HEK293T (cell line): Measurements from ENCODE around the gene THAP11.

Experiments
- CTCF ChIA-PET: fragments of 350-600 bp; formaldehyde crosslinking; extraction: SDS; loops from one replicate; lab custom pipeline; 2021; ENCODE audit warnings: antibody characterized with exemption, inconsistent platforms; lab: Yijun Ruan, JAX
- POLR2A ChIA-PET: fragments of 350-600 bp; formaldehyde crosslinking; extraction: SDS; loops from one replicate; lab custom pipeline; 2020; ENCODE audit warnings: antibody characterized with exemption, inconsistent platforms; lab: Yijun Ruan, JAX
- DNase-seq: peaks from one replicate; pipeline ENCODE4 v3.0.0; 2012; ENCODE audit warnings: mixed read lengths; ENCODE audit errors: extremely low spot score
- ARNT ChIP-seq: fragments of 450-650 bp; IDR thresholded peaks from 2 replicates; pipeline ENCODE4 v1.6.1; 2017; ENCODE audit warnings: mild to moderate bottlenecking
- BHLHE40 ChIP-seq: fragments of 450-650 bp; IDR thresholded peaks from 2 replicates; pipeline ENCODE4 v1.6.1; 2016; ENCODE audit warnings: mild to moderate bottlenecking, moderate library complexity, borderline replicate concordance
- CTBP1 ChIP-seq: fragments of 450-650 bp; IDR thresholded peaks from 2 replicates; pipeline ENCODE4 v1.6.1; 2016; ENCODE audit warnings: borderline replicate concordance
- ELF4 ChIP-seq: fragments of 450-650 bp; IDR thresholded peaks from 2 replicates; pipeline ENCODE4 v1.6.1; 2017; ENCODE audit warnings: antibody characterized with exemption
- FOXA1 ChIP-seq: fragments of 450-650 bp; IDR thresholded peaks from 2 replicates; pipeline ENCODE4 v1.6.1; 2016; ENCODE audit warnings: mild to moderate bottlenecking
- FOXK2 ChIP-seq: fragments of 450-650 bp; IDR thresholded peaks from 2 replicates; pipeline ENCODE4 v1.6.1; 2016; ENCODE audit warnings: mild to moderate bottlenecking
- FOXM1 ChIP-seq: fragments of 450-650 bp; IDR thresholded peaks from 2 replicates; pipeline ENCODE4 v1.6.1; 2017; ENCODE audit warnings: mild to moderate bottlenecking, borderline replicate concordance
- HDGF ChIP-seq: fragments of 450-650 bp; IDR thresholded peaks from 2 replicates; pipeline ENCODE4 v1.6.1; 2017; ENCODE audit warnings: antibody characterized with exemption, borderline replicate concordance
- L3MBTL2 ChIP-seq: fragments of 450-650 bp; conservative IDR thresholded peaks from 2 replicates; pipeline ENCODE4 v1.6.1; 2016; ENCODE audit warnings: mild to moderate bottlenecking
- LEF1 ChIP-seq: fragments of 450-650 bp; IDR thresholded peaks from 2 replicates; pipeline ENCODE4 v1.6.1; 2017; ENCODE audit warnings: mild to moderate bottlenecking, borderline replicate concordance
- NFRKB ChIP-seq: fragments of 450-650 bp; IDR thresholded peaks from 2 replicates; pipeline ENCODE4 v1.6.1; 2016; ENCODE audit warnings: mild to moderate bottlenecking, moderate library complexity
- SP1 ChIP-seq: fragments of 450-650 bp; IDR thresholded peaks from 2 replicates; pipeline ENCODE4 v1.6.1; 2017
- SUZ12 ChIP-seq: fragments of 450-650 bp; IDR thresholded peaks from 2 replicates; pipeline ENCODE4 v1.6.1; 2016; ENCODE audit warnings: mild to moderate bottlenecking
- TARDBP ChIP-seq: fragments of 450-650 bp; IDR thresholded peaks from 2 replicates; pipeline ENCODE4 v1.6.1; 2016
- ZNF384 ChIP-seq: fragments of 450-650 bp; IDR thresholded peaks from 2 replicates; pipeline ENCODE4 v1.6.1; 2016
- TF ChIP-seq, protein P1 (sequence below): fragments of 450-650 bp; IDR thresholded peaks from 2 replicates; pipeline ENCODE4 v1.6.1; 2016

THAP11 gene

DNA sequence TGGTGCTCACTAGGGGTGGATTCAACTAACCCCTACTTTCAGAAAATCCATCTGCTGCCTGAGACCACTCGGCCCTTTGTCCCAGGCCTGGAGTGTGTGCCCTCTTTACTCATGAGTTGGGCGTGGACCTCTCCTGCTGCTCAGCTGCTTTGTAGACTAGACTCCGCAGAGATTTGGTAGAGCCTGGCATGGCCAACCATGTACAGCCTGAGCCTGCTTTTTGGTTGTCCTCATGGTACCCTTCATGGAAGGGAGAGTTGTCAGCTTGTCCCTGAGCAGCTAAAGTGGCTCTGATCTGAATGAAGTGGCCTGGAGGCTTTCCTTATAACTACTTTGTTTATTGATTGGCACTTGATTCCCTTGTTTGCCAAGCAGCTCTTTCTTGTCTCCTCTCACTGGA lies 32.3 kb downstream of the THAP11 start:
- DNase-seq: no peak
- TF ChIP-seq FOXM1: no peak
- ChIA-PET POLR2A (interaction anchor here (1.6 kb wide), 1 partner anchor 30 kb away, joined by 5 read pairs; no protein-coding TSS in a partner anchor), CTCF (interaction anchor here (1.0 kb wide), 1 partner anchor 10 kb away, joined by 4 read pairs; the partner anchor contains the start of gene NRN1L)

DNA sequence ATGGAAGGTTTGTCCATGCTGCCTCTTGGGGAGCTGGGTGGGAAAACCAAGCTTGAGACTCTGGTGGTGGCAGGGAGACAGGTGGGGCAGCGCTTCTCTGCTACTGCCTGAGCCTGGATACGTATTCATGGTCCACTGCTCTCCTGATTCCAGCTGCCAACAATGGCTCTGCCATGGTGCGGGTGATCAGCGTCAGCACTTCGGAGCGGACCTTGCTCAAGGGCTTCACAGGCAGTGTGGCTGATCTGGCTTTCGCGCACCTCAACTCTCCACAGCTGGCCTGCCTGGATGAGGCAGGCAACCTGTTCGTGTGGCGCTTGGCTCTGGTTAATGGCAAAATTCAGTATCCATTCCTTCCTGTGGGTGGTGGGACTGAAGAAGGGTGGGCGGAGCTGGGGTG lies 34.9 kb downstream of the THAP11 start:
- ChIA-PET POLR2A (interaction anchor here (1.3 kb wide), 1 partner anchor 58 kb away, joined by 3 read pairs; no protein-coding TSS in a partner anchor), CTCF (no interaction called here)
- TF ChIP-seq LEF1 (no peak), L3MBTL2 (no peak)
- DNase-seq: no peak

DNA sequence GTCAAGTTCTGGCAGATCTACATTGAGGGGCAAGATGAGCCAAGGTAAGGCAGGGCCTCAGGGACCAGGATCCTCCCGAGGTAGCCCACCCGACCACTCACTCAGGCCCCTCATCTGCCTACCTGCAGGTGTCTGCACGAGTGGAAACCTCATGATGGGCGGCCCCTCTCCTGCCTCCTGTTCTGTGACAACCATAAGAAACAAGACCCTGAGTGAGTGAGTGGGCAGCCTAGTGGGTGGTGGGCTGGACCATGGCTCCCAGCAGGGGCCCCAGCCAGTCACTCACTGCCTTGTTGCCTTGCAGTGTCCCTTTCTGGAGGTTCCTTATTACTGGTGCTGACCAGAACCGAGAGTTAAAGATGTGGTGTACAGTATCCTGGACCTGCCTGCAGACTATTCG lies 36.1 kb downstream of the THAP11 start:
- ChIA-PET CTCF (interaction anchor here (0.6 kb wide), 1 partner anchor 39 kb away, joined by 3 read pairs; no protein-coding TSS in a partner anchor), POLR2A (interaction anchor here (1.5 kb wide), 1 partner anchor 10 kb away, joined by 3 read pairs; no protein-coding TSS in a partner anchor)
- no peak for DNase-seq
- TF ChIP-seq ZNF384: no peak
- TF ChIP-seq FOXM1: no peak
- TF ChIP-seq HDGF: no peak
- TF ChIP-seq SUZ12: no peak
- no peak for TF ChIP-seq ELF4
- no peak for TF ChIP-seq SP1
- TF ChIP-seq TARDBP: no peak
- TF ChIP-seq, protein P1, sequence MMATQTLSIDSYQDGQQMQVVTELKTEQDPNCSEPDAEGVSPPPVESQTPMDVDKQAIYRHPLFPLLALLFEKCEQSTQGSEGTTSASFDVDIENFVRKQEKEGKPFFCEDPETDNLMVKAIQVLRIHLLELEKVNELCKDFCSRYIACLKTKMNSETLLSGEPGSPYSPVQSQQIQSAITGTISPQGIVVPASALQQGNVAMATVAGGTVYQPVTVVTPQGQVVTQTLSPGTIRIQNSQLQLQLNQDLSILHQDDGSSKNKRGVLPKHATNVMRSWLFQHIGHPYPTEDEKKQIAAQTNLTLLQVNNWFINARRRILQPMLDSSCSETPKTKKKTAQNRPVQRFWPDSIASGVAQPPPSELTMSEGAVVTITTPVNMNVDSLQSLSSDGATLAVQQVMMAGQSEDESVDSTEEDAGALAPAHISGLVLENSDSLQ: no peak
- TF ChIP-seq ARNT: no peak
- no peak for TF ChIP-seq FOXK2
- no peak for TF ChIP-seq NFRKB
- TF ChIP-seq FOXA1: no peak
- TF ChIP-seq LEF1: no peak
- no peak for TF ChIP-seq CTBP1
- no peak for TF ChIP-seq BHLHE40
- no peak for TF ChIP-seq L3MBTL2

DNA sequence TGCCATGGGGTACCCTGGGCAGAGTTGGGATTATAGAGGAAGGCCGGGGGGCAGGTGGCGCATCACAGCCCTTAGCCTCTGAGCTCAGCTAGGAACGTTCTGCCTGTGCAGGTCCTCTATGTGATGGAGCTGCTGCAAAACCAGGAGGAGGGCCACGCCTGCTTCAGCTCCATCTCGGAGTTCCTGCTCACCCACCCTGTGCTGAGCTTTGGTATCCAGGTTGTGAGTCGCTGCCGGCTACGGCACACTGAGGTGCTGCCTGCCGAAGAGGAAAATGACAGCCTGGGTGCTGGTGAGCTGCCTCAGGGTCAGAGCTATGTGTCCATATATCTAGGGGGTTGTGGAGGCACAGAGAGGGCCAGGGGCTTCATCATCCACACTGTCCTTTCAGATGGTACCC lies 36.7 kb downstream of the THAP11 start:
- no peak for DNase-seq
- TF ChIP-seq L3MBTL2: no peak
- no peak for TF ChIP-seq CTBP1
- TF ChIP-seq ELF4: no peak
- no peak for TF ChIP-seq SP1
- no peak for TF ChIP-seq HDGF
- no peak for TF ChIP-seq ZNF384
- TF ChIP-seq BHLHE40: no peak
- TF ChIP-seq SUZ12: no peak
- TF ChIP-seq, protein P1: no peak
- no peak for TF ChIP-seq FOXA1
- POLR2A ChIA-PET: interaction anchor here (1.5 kb wide), 1 partner anchor 9 kb away, joined by 3 read pairs; no protein-coding TSS in a partner anchor
- CTCF ChIA-PET: interaction anchor here (0.6 to 1.4 kb wide), 2 partner anchors 39 to 49 kb away, joined by 3 to 4 read pairs; no protein-coding TSS in a partner anchor

DNA sequence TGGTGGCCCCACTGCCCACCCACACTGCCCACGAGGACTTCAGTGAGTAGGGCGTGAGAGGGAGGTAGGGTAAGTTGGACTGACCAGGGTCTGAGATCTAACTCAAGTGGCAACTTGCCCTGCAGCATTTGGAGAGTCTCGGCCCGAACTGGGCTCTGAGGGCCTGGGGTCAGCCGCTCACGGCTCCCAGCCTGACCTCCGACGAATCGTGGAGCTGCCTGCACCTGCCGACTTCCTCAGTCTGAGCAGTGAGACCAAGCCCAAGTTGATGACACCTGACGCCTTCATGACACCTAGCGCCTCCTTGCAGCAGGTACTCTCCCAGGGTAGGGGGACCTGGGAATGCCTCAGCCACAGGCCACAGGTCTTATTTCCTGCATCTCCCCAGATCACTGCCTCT lies 37.3 kb downstream of the THAP11 start:
- CTCF ChIA-PET: interaction anchor here (1.4 kb wide), 1 partner anchor 49 kb away, joined by 4 read pairs; no protein-coding TSS in a partner anchor
- POLR2A ChIA-PET: interaction anchor here (1.5 kb wide), 1 partner anchor 8 kb away, joined by 3 read pairs; no protein-coding TSS in a partner anchor
- TF ChIP-seq CTBP1 (no peak), FOXM1 (no peak), TARDBP (no peak), HDGF (no peak), LEF1 (no peak), FOXK2 (no peak), ELF4 (no peak), ZNF384 (no peak), FOXA1 (no peak), NFRKB (no peak), L3MBTL2 (no peak), SP1 (no peak)
- TF ChIP-seq, protein P1: no peak
- DNase-seq: no peak

DNA sequence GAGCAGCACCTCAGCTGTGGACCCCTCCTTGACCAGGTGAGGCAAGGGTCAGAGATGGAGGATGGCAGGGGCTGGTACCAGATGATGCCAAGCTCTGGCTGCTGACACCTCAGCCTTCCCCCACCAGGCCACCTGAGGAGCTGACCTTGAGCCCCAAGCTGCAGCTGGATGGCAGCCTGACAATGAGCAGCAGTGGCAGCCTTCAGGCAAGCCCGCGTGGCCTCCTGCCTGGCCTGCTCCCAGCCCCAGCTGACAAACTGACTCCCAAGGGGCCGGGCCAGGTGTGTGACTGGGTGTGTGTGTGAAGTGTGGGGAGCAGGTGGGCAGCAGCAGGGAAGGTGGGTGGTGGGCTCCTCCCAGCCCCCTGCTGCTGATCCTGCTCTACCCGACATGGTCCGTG lies 37.8 kb downstream of the THAP11 start:
- ChIA-PET POLR2A (no interaction called here), CTCF (interaction anchor here (1.4 kb wide), 1 partner anchor 48 kb away, joined by 4 read pairs; no protein-coding TSS in a partner anchor)
- no peak for DNase-seq
- TF ChIP-seq ELF4: no peak
- TF ChIP-seq NFRKB: no peak
- no peak for TF ChIP-seq SP1
- no peak for TF ChIP-seq FOXM1
- no peak for TF ChIP-seq L3MBTL2
- TF ChIP-seq FOXA1: no peak
- TF ChIP-seq ZNF384: no peak
- TF ChIP-seq FOXK2: no peak
- no peak for TF ChIP-seq BHLHE40
- TF ChIP-seq HDGF: no peak
- TF ChIP-seq, protein P1: no peak
- no peak for TF ChIP-seq TARDBP
- TF ChIP-seq ARNT: no peak
- no peak for TF ChIP-seq CTBP1
- TF ChIP-seq SUZ12: no peak
- no peak for TF ChIP-seq LEF1
